SW480 (cell line): ENCODE results near the gene CNGA2.
"Not testable (repeated sequence)": the region's sequence is repeated elsewhere in the genome, so short reads cannot be mapped to it uniquely, and the experiment has no call there.

ENCODE experiments used
- DNase-seq: peaks from one replicate; pipeline ENCODE4 v3.0.0-alpha.2; 2016; ENCODE audit warnings: low spot score

CNGA2 gene

DNA sequence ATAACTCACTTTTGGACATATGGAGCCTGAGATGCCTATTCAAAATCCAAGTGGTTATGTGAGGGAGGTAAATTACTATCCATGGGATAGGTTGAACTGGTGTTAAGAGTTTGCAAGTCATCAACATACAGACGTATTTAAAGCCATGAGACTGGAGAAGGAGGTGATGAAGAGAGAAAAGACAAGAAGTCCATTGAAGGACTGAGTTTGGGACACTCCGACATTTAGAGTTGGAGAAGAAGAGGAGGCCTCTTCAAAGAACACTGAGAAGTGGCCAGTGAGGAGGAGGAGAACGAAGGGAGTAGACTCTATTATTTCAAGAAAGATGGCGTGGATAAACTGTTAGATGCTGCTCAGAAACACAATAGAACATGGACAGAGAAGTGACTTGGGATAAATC, at the start of gene CNGA2:
Gene CNGA2, plus strand, starts transcription at position 301 of the 400 bp plus-strand sequence. CDS start 3,738 bp downstream, outside the sequence.
- DNase-seq = no peak

DNA sequence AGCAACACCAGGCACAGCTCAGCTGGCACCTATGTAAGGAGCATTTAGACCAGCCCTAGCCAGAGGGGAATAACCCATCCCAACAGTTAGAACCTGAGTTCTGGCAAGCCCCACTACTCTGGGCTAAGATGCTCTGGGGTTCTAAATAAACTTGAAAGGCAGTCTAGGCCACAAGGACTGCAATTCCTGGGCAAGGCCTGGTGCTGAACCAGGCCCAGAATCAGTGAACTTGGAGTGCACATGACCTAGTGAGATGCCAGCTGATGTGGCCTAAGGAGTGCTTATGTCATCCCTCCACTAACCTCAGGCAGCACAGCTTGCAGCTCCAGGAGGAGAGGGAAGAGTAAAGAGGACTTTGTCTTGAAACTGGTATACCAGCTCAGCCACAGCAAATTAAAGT, 46.9 kb upstream of the CNGA2 start:
- DNase-seq = no peak

DNA sequence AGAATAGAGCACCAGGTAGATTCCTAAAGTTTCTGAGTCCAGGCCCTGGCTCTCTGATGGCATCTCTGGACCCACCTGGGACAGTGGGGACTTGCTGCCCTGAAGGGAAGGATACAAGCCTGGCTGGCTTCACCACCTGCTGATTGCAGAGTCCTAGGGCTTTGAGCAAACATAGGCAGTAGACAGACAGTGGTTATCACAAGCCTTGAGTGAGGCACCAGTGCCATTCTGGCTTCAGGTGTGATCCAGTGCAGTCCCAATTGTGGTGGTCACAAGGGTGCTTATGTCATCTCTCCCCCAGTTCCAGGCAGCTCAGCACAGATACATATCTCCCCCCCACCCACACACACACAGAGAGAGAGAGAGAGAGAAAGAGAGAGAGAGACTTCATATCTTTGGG, 45.9 kb upstream of the CNGA2 start:
- no peak for DNase-seq

DNA sequence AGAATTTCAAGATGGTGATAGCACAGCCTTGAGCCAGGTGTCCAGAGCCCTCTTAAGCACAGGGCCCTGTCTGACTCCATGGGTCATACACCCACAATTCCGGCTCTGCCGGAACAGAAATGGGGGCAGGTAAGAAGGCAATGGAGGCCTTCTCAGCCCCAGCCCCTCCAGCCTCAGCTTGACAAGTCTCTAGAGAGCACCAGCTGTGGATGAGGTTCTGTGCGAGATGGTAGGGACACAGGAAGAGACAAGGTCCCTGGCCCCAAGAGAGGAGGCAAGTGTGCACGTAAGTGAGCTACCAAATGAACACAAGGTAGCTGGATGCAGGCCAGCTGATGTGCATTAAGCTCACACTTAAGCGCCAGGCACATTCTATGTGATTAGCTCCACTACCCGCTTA, 41.7 kb upstream of the CNGA2 start:
- no peak for DNase-seq

DNA sequence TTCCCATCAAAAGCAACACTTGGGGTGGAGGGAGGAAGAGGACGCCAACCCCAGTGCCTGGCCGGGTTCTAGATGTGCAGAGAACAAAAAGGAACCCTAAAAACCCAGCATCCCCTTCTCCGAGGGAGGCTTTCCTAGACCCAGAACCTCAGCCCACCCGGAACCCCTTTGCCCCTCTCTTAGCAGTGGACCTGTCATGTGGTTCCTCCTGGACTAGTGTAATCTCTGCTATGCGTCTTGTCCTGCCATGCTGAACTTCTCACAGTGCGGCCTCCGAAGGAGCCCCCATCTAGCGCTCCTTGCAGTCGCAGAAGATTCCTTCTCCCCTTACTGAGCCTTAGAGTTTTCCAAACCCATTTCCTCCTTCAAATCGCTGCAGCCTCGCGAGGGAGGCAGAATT, 40.4 kb upstream of the CNGA2 start:
- no peak for DNase-seq

DNA sequence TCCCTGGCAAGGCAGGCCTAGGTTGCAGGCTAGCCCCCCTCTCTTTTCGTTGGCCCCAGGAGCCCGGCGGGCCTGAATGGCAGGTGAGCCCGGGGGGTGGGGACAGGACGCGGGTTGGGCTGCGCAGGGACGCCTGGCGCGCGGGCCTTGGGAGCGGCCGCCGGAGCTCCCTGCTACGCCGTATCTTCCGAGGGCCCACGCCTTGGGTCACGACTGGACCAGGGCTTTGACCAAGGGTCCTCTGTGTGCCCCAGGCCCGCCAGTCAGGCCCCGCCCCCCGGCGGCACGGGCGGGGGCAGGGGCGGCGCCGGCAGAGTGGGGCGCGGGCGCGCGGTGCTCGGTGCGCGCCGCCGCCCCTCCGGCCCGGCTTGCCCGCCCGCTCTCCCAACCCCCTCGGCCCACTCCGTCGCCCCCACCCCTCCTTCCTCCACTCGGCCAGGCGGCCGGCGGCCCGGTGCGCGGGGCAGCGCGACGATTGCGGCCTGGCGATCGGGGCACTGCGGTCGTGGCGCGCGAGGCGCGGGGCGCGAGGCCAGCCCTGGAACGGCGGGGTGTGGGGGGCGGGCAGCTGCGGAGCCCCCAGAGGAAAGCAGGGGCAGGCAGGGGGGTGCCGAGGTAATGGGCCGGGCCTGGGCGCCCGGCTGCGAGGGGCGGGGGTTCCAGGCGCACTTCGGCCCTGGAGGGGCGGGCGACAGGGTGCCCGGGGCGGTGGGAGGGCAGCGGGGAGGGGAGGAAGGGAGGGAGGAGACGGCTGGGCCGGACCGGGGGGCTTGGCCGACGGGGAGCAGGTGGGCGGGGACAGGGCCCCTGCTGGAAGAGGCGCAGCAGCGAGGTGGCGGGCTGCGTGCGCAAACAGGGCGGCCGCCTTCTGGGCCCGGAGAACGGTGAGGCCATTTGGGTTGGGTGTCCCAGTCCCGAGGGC, 39.6 kb upstream of the CNGA2 start, which contains the start of gene PRRG3:
Gene PRRG3, plus strand, starts transcription at position 798 of the 922 bp plus-strand sequence. CDS start 3,357 bp downstream, outside the sequence.
- no peak for DNase-seq

DNA sequence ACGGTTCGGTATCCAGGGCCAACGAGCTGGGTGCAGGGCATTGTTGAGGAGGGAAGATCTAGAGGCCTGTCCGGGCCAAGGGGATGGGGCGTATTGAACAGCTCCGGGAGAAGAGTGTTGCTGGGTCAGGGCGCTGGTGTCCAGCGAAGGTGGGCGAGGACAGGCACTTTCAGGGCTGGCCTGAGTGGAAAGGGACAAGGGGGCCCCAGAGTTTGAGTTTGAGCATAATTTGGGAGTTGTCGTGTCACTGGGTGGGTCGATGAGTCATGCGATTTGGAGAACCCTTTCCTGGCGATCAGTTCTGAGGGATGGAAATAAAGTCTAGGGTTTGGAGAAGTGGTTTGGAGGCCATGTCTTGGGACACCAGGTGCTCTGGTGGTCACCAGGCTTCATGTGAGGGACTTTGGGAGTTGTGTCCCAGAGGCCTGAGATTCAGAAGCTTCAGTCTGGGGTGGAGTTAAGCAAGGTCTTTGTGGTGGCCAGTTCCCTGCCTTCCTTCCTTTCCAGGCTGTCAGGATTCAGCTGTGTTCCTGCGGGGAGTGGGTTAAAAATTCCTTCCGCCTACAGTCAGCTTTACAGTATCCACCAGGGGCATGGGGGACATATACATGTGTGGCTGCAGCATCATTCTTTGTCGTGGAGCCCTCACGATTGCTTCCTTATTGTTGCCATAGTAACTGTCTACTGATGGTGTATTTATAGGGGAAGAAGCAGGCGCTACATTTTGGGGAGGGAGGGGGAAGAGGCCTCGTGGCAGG, 38.8 kb upstream of the CNGA2 start:
- DNase-seq = no peak

DNA sequence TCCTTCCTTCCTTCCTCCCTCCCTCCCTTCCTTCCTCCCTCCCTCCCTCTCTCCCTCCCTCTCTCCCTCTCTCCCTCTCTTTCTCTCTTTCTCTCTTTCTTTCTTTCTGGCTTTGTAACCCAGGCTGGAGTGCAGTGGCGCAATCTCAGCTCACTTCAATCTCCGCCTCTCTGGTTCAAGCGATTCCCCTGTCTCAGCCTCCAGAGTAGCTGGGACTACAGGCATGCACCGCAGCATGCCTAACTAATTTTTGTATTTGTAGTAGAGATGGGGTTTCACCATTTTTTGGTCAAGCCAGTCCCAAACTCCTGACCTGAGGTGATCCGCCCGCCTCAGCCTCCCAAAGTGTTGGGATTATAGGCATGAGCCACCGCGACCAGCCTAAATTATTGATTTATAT, 37.5 kb upstream of the CNGA2 start:
- not testable (repeated sequence) for DNase-seq

DNA sequence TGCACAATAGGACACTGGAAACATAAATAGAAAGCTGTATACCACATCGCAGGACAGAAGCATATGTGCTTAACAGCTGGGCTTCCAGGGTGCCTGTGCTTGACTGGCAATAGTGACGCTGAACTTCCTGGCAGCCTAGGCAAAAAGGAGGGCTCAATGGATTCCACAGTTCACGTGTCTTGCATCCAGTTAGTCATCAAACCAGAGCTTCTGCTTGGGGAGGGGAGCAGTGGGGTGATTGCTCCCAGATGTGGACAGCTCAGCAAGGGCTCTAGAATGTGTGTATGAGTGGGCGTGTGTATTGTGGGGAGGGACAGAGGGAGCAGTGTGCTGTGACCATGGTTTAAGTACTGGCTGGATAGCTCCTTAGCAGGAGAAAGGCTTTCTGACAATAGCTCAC, 37.0 kb upstream of the CNGA2 start:
- peak; percentile 4 for DNase-seq

DNA sequence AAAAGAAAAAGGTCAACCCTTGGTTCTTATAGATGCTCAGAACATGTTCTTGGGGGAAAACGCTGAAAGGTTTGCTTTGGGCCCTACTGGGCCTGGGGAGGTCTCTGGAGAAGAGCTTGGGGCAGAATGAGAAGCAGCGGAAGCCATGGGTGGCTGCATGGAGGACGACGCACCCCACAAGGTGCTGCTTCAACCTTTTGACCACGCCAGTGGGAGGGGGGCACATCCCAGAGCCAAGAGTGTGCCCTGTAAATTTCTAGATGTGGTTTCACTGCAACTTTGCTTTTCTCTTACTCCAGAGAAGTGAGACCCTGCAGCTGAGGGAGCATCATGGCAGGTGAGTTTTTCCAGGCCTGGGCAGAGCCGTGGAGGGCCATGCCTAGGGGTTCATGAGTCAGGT, 36.1 kb upstream of the CNGA2 start:
- DNase-seq = no peak

DNA sequence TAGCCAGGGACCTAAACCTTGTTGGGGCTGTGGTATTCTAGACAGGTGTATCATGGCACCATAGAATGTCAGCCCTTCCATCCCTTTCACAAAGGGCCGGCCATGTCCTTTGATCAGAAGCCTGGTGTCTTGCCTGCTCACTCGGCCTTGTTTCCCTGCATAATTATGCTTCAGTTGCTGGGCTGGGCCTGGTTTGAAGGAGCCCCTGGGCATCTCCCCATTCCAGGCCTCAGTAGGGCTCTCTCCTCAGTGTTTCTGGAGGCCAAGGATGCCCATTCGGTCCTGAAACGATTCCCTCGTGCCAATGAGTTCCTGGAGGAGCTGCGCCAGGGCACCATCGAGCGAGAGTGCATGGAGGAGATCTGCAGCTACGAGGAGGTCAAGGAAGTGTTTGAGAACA, 34.8 kb upstream of the CNGA2 start:
- no peak for DNase-seq

DNA sequence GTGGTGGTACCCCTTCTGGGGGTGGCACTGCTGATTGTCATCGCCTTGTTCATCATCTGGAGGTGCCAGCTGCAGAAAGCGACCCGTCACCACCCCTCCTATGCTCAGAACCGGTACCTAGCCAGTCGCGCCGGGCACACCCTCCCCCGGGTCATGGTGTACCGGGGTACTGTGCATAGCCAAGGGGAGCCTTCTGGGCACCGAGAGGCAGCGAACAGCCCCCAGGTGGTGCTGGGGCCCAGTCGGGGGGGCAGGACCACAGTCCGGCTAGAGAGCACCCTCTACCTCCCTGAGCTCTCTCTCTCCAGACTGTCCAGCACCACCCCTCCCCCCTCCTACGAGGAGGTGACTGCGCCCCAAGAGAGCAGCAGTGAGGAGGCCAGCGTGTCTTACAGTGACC, 34.0 kb upstream of the CNGA2 start:
- DNase-seq = no peak

DNA sequence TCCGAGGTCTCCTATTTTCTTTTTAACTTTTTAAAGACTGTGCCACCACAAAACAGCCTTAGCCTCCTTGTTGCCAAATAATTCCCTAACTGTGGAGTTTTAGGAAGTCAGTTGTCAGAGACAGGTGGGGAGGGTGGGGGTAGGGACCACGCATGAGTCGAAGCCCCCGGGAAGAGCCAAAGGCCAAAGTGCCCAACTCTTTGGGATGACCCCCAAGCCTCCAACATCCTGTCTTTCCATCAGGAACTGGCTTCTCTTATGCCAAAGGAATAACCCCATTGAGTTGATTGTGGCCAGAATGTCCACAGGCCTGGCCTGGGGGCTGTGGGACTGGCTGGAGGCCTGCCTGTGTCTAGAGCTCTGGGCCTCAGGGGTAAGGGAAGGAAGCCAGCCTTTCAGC, 33.5 kb upstream of the CNGA2 start:
- no peak for DNase-seq

DNA sequence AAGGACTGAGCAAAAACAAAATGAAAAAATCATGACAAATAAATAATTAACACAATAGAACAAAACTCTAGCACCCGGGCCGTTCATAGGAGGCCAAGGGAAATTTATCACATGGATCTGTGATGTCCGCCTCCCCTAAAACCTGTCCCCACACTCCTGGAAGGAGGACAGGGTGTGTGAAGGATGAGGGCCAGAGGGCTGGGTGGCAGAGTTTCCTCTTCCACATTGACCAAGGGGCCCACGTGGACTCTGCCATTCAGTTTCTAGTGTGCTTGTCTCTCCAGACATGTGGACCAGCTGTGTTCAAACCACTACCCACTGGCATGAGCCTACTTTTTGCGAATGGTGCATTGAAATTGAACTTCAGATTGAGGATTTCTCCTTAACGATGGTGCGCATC, 33.0 kb upstream of the CNGA2 start:
- no peak for DNase-seq

DNA sequence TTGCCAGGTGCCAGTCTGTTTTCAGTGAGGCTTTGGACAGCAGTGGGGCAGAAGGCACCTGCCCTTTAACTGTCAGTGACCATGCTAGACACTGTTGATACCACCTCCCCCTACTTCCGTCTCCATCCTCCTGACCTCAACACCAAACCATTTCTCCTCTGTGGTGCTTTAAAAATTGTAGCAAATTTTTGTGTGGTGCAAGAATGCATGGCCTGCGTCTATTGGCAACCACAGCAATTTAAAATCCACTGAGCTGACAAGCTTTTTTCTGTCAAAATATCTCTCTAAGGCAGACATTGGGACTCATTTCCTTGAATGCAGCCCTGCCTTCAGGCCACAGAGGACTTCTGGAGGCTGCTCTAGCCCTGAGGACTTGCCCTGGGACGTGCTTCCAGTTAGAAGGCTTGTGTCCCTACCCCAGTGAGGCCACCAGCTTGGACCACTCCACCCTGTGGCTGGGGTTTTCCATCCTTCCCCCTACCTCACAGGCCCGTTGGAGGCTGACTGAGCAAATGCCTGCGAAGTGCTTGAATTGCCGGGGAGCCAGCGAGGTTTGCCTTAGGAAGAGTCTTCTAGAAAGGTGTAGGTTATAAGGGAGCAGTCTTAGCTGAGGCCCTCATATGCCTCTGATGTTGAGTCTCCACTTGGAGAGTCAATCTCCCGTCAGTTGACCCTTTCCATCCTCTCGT, 32.4 kb upstream of the CNGA2 start:
- no peak for DNase-seq

DNA sequence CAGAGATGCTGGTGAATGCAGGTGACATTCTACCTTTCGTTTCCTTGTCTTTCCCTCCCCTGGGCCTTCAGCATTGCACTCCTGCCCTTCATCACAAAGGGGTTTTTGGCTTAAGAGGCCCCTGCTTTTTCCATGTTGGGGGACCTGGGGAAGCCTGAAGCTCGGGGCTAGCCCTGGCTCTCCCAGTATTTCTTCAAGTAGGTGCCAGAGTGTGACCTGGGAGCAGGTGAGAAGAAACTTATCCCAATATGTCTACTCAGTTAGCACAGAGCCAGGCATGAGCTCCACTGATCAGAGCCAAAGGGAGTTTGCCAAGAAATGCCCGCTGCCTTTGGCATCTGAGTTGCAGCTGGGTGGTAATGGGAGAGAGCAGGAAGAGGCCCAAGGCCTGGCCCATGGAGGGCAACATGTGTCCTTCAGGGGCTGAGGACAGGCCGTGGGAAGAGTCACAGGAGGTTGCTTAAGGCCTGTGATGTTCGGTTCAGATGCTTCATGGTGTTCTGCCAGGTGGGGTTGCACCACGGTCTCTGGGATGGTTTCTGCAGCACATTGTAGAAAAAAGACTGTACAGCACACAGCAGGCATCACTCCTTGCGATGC, 31.7 kb upstream of the CNGA2 start:
- DNase-seq = no peak

DNA sequence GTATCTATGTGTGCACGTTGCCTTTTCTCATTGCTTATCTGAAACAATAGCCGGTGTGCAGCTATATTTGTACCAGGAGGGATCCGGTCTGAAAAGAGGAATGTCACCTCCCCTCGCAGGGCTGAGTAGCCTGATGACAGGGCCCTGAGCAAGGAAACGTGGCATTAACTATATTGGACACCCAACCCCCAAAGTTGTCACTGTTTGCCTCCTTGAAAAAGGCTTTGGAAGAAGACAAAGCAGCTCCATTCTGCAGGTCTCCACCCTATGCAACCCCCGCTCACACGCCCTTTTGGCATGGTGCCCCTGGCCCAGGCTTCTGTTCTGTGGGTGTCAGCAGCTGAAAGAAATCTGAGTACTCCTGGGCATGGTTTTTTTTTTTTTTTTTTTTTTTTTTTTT, 31.1 kb upstream of the CNGA2 start:
- DNase-seq = no peak

DNA sequence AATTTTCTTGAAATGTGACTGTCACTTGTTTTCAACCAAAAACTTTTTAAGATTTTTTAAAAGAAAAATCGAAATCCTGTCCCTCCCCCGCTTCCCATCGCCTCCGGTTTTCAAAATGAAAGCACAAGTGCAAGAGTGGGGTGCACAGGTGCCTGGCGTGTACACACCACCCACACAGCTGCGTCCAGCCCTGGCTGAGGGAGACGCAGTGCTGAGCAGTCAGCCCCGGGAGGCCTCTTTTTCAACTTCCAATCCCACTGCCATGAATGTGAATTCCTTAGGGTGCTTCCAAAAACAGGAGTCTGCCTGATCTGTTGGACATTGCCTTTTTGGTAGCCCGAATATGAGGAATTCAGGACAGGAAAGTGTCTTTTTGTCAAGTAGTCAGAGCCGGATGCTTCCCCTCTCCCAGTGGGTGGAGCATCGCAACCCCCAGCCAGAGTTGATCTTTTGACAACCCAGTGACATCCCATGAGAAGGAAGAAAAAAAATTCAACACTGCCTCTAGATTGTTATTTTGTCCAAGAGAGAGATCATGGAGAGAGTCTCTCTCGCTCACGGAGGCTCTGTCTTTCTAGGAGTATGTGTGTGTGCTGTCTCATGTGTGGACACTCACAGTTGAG, 30.4 kb upstream of the CNGA2 start:
- DNase-seq = no peak

DNA sequence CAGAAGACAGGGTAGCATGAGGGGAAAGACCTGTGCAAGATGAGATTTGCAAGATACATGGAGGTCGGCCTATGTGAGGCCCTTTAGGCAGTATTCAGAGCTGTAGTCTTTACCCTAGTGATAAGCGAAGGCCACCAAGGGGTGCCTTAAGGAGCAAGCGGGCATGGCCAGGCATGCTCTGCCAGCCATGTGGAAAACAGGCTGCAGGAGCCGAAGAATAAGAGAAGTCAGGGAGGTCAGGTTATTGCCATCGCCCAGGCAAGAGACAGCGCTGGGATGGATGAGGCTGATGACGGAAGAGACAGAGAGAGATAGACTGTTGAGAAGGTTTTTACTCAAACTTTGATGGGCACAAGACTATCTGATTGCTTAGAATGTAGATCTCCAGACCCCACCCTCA, 25.7 kb upstream of the CNGA2 start:
- DNase-seq = no peak

DNA sequence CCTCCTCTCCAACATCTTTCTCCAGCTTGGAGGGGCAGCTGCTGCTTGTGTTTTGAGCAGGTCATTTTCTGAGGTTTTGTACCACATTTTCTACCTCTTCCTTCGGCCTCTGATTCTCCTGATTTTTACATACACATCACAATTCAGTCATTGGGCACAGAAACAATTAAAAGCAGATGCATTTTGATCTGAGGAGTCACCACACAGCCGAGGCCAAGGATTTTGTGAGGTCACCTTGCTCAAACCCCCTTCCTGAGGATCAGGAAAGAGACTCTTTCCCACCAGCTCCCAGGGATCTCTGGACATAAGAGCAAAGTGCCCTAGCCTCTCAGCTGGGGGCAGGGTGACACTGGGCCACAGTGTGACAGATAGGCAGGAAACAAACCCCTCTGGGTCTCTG, 24.1 kb upstream of the CNGA2 start:
- DNase-seq = no peak

DNA sequence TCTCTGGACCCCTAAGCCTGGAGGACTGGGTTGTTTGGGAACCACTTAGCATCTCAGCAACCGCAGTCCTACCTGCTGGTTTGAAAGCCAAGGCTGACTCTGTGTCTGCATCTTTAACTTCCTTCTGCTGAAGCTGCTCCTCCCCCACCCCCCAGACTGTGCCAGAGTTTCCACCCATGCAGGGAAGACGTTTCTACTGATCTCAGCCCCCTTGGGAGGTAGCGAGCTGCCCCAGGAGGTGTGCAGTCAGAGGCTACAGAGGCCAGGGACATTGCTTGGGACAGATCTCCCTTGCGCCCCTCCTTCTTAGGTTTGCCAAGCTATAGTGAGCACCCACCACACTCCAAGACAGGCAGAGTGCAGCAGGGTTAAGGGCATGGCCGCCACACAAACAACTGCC, 23.4 kb upstream of the CNGA2 start:
- no peak for DNase-seq

DNA sequence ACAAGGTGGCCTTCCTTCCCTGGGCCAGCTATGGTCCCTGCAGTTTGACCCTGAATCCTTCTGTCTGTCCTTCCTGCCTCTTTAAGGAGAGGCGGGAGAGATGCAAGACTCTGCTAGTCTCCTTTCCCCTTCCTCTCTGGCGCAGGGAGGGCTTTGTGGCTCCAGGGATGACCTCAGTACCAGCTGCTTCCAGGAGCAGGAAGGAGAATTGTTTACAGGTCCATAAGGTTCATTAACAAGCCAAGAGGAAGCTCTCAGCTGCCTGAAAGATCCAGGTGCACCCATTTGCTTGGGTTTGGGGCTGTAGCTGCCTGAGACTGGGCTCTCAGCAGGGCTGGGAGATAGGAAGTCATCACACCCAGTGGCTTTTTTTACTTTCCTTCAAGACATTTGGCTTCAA, 22.8 kb upstream of the CNGA2 start:
- no peak for DNase-seq
